Measurements from ENCODE around the gene SEL1L2. TPM values are rescaled to one million over a fixed set of nuclear protein-coding genes. Genes with fewer than 3 reads are reported as not detected.

SEL1L2 gene
- total RNA-seq, 4 donors from 2014 or later = not detected

DNA sequence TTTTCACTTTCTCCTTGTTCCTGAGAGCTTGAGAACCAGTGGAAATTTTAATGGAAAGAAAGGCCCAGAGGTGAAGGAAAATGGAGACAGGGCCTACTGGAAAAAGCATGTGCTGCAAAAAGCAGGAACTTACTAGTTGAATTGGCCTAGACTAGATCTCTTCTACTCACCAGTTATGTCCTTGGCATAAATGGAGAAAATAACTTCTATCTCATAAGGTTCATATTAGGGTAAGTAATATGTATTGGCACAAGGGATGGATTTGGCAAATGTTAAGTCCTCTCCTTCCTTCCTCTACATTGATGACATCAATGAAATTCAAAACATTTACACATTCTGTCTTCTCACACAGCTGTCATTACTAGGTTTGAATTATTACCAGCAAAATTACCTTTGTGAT lies 131.5 kb downstream of the SEL1L2 start:
- intact Hi-C loops (cut with DNase I) = no loop called here
- H3K27ac ChIP-seq = no peak overlapping the region
- peaks cover 0 to 3% (median 0%) of the 10 kb centered on the region in 3 donors for H3K4me1 ChIP-seq
- no peak for DNase-seq
- no peaks in the 10 kb centered on the region for H3K9me3 ChIP-seq
- no peaks in the 10 kb centered on the region for H3K36me3 ChIP-seq
- H3K4me3 ChIP-seq = no peak overlapping the region
- H3K27me3 ChIP-seq = no peaks in the 10 kb centered on the region
- TF ChIP-seq, protein P1, sequence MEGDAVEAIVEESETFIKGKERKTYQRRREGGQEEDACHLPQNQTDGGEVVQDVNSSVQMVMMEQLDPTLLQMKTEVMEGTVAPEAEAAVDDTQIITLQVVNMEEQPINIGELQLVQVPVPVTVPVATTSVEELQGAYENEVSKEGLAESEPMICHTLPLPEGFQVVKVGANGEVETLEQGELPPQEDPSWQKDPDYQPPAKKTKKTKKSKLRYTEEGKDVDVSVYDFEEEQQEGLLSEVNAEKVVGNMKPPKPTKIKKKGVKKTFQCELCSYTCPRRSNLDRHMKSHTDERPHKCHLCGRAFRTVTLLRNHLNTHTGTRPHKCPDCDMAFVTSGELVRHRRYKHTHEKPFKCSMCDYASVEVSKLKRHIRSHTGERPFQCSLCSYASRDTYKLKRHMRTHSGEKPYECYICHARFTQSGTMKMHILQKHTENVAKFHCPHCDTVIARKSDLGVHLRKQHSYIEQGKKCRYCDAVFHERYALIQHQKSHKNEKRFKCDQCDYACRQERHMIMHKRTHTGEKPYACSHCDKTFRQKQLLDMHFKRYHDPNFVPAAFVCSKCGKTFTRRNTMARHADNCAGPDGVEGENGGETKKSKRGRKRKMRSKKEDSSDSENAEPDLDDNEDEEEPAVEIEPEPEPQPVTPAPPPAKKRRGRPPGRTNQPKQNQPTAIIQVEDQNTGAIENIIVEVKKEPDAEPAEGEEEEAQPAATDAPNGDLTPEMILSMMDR (IDR thresholded peaks at IDR 0.05) = no peak
- no peak for TF ChIP-seq POLR2A (IDR thresholded peaks at IDR 0.05)

DNA sequence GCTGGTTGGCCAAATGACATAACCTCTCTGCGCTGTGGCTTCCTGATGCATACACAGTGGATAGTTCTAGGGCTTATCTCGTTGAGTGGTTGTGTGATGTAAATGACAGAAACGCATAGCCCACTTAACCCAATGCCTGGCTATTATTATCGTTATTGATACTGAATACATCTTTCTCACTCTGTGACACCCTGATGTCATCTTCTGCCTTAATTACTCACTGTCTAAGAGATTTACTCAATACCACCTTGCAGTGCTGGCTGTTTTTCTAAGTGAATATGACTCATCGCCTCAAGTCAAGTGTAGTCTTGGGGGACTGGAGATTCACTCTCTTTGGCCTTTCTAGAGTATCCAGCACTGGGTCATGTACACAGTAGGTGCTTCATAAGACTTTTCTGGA lies 132.0 kb downstream of the SEL1L2 start:
- no peaks in the 10 kb centered on the region for H3K27me3 ChIP-seq
- H3K36me3 ChIP-seq = no peaks in the 10 kb centered on the region
- H3K4me1 ChIP-seq = peaks cover 0 to 3% (median 0%) of the 10 kb centered on the region in 3 donors
- TF ChIP-seq POLR2A (IDR thresholded peaks at IDR 0.05) = no peak
- TF ChIP-seq, protein P1 (IDR thresholded peaks at IDR 0.05) = no peak
- no peak overlapping the region for H3K4me3 ChIP-seq
- H3K27ac ChIP-seq = peak overlapping the region in 2 of 4 donors; percentile 21 to 28
- whole genome bisulfite sequencing, 2 donors = 71 to 83% methylated on average over 5 of the region's 5 CpGs
- H3K9me3 ChIP-seq = no peaks in the 10 kb centered on the region
- DNase-seq = no peak
- intact Hi-C loops (cut with DNase I) = no loop called here

DNA sequence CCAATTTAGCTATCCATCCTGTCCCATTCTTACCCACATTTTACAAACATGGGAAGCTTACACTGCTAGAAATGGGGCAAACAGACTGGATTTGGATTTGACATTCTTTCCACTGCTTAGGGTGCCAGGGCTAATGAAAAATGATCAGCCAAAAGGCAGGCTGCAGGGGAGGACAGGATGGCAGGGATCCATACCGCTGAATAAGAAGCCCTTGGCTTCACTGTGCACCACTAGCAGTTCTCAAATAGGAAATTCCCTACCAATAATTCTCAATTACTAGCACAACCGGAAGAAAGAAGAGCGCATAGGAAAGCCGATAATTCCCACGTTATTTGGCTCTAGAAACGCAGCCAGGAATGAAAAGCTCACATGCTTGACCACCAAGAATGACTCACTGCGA lies 132.5 kb downstream of the SEL1L2 start:
- H3K27me3 ChIP-seq = no peaks in the 10 kb centered on the region
- DNase-seq = no peak
- TF ChIP-seq, protein P1 (IDR thresholded peaks at IDR 0.05) = no peak
- no peak for TF ChIP-seq POLR2A (IDR thresholded peaks at IDR 0.05)
- peak overlapping the region in 2 of 4 donors; percentile 21 to 28 for H3K27ac ChIP-seq
- intact Hi-C loops (cut with DNase I) = no loop called here
- H3K9me3 ChIP-seq = no peaks in the 10 kb centered on the region
- no peaks in the 10 kb centered on the region for H3K36me3 ChIP-seq
- no peak overlapping the region for H3K4me3 ChIP-seq
- H3K4me1 ChIP-seq = peaks cover 0 to 3% (median 0%) of the 10 kb centered on the region in 3 donors
- 77 to 88% methylated on average over 7 of the region's 7 CpGs for WGBS, 2 donors

DNA sequence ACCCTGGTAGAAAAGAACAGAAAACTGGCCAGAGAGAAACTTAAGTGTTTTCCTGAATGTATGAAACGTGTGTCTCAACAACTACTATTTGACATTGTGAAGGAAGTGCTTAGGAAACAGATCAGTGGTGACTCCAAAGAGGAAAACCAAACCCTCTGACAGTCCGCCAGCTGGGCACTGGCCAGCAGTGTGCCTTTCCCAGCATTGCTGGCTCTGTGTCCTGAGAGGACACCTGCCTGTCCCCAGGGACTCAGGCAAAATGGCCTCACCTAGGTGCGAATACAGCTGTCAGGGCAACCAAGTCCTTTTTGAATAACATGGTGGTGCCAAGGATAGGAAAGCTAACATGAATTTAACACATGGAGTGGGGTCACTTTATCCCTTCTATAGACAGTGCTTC lies 133.1 kb downstream of the SEL1L2 start:
- H3K27me3 ChIP-seq = no peaks in the 10 kb centered on the region
- H3K27ac ChIP-seq = peak overlapping the region in 2 of 4 donors; percentile 21 to 28
- no peaks in the 10 kb centered on the region for H3K9me3 ChIP-seq
- H3K36me3 ChIP-seq = no peaks in the 10 kb centered on the region
- H3K4me1 ChIP-seq = peaks cover 0 to 3% (median 0%) of the 10 kb centered on the region in 3 donors
- DNase-seq = no peak
- no peak overlapping the region for H3K4me3 ChIP-seq
- 27 to 51% methylated on average over 3 of the region's 3 CpGs for WGBS, 2 donors
- intact Hi-C loops (cut with DNase I) = no loop called here
- TF ChIP-seq, protein P1 (IDR thresholded peaks at IDR 0.05) = no peak
- no peak for TF ChIP-seq POLR2A (IDR thresholded peaks at IDR 0.05)

DNA sequence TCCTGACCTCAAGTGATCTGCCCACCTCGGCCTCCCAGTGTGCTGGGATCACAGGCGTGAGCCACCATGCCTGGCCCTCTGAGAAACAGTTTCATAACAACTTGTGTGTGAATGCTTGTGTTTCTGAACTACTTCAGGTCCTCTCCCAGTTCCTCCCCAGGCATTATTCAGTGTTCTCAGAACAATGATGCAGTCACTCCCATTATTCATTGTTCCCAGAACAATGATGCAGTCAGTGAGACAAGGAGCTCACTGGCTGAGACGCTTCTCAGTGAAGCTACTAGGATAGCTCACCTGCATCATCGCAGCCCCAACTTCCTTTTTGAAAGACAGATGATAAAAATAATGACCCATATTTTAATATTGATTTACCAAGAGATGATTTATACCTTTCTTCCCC lies 134.1 kb downstream of the SEL1L2 start:
- Histone ChIP-seq H3K4me1 (peaks cover 0 to 4% (median 3%) of the 10 kb centered on the region in 3 donors), H3K36me3 (no peaks in the 10 kb centered on the region), H3K4me3 (no peak overlapping the region), H3K27me3 (no peaks in the 10 kb centered on the region), H3K9me3 (no peaks in the 10 kb centered on the region), H3K27ac (no peak overlapping the region)
- WGBS, 2 donors = 54 to 57% methylated on average over 4 of the region's 4 CpGs
- TF ChIP-seq POLR2A (IDR thresholded peaks at IDR 0.05) = no peak
- TF ChIP-seq, protein P1 (IDR thresholded peaks at IDR 0.05) = no peak
- intact Hi-C loops (cut with DNase I) = no loop called here
- DNase-seq = no peak

All from esophagus squamous epithelium (tissue), 5 donors.